Stimulated activated CD8-positive, alpha-beta memory T cell treated with anti-CD3 and anti-CD28 coated beads, Interleukin-2, amount 100 ng/mL, for 48 hours (primary cell): Measurements from ENCODE around the gene GPR151.
A peak's percentile ranks its signal among the peaks of the same experiment; 100 is the strongest.
"Not testable (repeated sequence)": the region's sequence is repeated elsewhere in the genome, so short reads cannot be mapped to it uniquely, and the experiment has no call there.

ENCODE experiments used
- DNase-seq, 2 donors: peaks; one replicate each; pipeline ENCODE4 v3.0.0-alpha.2; 2020; ENCODE audit warnings: low read depth in 2 of 2

GPR151 gene

GRCh38 chr5:146516151-146516475, at the start of gene GPR151:
TSS of gene GPR151 (minus strand) at chr5:146516190. CDS start at chr5:146516113, 77 bp downstream.
- no peak for DNase-seq

- no peak for DNase-seq
Observed at GRCh38 chr5:146564007-146564762, 48.2 kb upstream of the GPR151 start.

GRCh38 chr5:146562461-146562860, 46.5 kb upstream of the GPR151 start:
- no peak for DNase-seq

DNA sequence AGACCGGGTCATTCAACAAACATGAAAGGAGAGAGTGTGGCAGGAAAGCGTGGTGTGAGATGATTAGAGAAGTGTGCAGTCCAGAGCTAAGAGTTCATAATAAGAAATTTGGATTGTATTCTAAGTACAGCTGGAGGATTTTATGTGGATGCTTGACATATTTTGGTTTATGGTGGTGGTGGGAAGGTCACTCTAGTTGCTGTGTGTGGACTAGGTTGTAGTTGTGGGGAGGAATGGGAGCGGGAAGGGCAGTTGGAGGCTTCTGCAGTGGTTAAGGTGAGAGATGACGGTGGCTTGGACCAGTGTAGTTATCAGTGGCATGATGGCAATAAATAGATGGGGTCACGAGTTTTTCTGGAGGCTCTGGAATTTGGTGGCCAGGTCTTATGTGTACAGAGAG, 45.7 kb upstream of the GPR151 start:
- DNase-seq, result no peak

DNA sequence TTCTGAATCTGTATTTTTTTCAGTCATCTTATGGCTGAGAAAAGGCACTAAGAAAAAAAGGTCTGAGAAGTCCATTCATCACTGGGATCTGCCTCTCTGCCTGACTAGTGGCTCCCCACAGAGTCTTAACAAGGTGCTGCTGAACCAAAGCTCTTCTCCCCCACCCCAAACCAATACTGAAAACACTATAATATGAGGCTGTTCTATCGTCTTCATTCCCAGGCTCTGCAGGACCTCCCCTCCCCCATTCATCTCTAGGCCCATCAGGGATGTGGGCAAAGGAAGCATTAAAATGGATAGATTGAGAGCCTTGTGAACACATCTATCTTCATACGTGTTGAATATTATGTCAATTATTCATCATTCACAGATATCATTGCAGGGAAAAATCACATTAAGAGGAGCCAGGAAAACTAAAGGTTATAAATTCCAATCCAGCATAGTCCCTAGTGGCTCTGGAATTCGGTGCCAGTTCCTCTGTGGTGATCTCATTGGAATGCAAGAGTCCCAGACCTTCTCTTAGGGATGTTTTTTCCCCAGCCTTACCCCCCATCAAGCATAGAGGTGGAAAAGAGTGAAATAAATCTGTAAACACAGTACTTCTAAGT, 44.3 kb upstream of the GPR151 start:
- no peak for DNase-seq

DNA sequence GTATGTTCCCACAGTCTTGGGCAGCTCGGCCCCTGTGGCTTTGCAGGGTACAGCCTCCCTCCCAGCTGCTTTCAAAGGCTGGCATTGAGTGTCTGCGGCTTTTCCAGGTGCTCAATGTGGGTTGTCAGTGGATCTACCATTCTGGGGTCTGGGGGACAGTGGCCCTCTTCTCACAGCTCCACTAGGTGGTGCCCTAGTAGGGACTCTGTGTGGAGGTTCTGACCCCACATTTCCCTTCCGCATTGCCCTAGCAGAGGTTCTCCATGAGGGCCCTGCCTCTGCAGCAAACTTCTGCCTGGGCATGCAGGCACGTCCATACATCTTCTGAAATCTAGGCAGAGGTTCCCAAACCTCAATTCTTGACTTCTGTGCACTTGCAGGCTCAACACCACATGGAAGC, 40.9 kb upstream of the GPR151 start:
- DNase-seq, result not testable (repeated sequence)

GRCh38 chr5:146553446-146553845, 37.5 kb upstream of the GPR151 start:
- DNase-seq, result no peak

DNA sequence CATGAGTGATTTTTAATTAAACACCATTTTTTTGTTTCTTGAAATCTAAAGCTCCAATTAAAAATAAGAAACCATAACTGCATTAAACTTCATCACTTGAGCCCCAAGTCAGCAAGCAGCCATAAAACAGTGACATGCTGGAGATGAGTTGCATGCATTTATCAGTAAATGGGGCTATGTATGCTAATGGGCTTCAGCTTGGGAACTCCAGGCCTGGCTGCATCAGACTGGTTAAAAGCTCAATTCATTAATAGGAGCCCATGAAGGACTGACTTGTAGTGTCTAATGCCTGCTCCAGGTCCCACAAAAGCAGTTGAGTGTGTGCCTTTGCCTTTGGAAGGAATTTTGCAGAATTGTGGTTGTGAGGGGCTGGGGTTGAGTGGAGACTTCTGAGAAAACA, 33.6 kb upstream of the GPR151 start:
- no peak for DNase-seq

- no peak for DNase-seq
Observed at GRCh38 chr5:146548781-146549449, 32.9 kb upstream of the GPR151 start.

GRCh38 chr5:146544232-146544631, 28.2 kb upstream of the GPR151 start:
- DNase-seq, result no peak

DNA sequence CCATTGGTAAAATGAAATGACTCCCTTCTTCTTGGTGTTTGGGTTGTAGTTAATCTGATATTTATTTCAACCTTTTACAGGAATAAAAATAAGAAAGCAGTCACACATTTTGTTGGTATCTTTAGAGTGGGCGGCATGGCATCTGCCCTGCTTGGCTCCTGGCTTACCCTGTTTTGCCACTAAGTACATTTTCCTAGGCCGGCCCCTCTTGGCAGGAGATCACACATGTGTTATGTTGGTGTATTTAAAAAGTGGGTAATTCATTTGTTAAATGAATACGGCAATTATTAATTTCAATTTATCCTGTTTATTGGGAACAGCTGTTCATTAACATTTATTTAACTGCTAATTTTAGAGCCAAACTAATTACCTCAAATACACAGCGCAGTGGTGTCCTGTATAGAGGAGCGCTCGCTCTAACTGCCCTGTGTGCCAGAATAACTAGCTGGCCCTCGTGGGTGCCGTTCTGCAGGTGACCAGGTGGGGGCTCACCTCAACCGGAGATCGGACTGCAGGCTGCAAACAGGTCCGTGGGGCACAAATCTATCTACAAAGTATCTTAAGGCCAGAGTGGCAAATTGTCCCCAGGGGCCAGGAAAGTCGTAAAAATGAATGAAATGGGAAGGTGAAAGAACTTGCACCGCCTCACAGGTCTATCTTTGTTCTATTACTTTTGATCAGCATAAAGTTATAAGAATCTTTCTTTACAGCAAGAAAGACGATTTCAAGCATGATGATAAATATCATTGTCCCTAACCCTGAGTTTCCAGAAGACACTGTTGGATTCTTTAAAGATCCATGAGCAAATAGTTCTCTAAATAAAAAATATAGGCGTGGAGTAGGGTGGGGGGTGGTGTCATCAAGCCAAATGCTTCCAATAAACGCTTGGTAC, 26.2 kb upstream of the GPR151 start:
- peak; percentile 39 to 52 for DNase-seq

- no peak for DNase-seq
Observed at GRCh38 chr5:146540414-146540813, 24.4 kb upstream of the GPR151 start.

DNA sequence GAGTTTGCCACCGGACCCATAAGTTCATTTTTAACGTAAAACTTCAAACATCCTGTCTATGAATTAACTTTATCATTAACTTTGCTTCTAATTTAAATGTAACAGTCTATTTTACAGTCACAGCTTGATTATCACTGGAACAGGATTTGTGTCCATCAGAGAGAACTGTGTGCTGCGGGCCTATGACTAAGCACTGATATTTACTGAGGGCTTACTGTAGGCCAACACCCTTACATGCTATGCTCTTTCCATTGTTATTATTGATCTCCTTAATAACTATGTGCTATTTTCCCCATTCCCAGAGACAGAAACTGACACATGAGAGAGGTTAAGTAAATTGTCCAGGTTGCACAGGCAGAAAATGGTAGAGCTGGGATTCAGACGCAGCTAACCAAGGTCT, 24.0 kb upstream of the GPR151 start:
- DNase-seq, result no peak

- no peak for DNase-seq
Observed at GRCh38 chr5:146538432-146538831, 22.4 kb upstream of the GPR151 start.

DNA sequence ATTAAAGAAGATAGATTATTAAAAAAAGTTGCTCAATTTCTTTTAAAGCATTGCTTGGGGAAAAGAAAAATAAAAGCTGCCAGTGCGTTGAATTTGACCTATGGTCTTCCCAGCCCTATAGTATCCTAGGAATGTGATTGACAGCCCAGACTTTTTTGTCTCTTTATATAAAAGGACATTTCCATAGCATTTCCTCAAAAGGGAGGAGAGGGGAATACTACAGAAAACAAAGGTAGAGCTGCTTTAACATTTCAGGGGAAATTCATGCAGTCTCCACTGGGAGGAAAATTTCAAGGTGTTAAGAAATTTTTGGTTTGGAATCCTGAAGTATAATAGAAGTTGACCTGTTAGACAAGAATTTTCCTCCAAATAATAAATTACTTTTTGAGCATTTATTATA, 17.9 kb upstream of the GPR151 start:
- no peak for DNase-seq

- peak; percentile 66 for DNase-seq
Observed at GRCh38 chr5:146533260-146533857, 17.4 kb upstream of the GPR151 start.

DNA sequence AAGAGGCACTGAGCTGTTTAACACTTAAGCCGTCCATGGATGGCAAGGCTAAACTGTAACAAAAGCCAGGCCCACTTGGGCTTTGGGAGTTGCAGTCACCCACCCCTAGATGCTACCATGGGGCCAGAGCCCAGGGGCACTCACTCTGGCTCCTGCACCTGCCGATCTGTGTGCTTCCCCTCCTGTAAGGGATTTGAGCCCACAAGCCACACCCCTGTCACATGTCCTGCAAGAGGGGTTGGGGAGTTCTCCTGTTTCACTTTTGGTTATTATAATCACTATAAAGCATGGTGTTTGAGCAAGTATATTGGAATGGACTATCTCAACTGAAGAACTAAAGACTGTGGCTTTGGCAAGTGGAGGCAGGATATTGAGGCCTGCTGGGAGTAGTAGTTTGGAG, 14.0 kb upstream of the GPR151 start:
- DNase-seq, result no peak

DNA sequence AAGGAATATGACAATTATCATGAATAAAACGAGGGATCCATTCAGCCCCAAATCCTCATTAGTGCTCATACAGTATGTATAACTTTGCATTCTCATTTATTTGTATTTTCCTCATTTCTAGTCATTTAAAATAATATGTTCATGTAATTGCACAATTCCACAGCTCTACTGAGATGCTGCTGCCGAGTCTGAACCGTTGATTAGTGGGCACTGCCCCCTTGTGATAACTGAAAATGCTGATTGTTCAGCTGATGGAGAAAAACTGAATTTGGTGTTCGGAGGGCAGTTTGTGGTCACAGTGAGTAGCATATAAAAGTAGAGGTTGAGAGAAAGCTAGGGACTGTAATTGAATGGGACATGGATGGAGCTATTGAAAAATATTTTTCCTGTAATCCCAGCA, 12.2 kb upstream of the GPR151 start:
- DNase-seq, result no peak

- DNase-seq, result no peak
Observed at GRCh38 chr5:146527785-146528184, 11.8 kb upstream of the GPR151 start.

GRCh38 chr5:146523698-146524097, 7.7 kb upstream of the GPR151 start:
- DNase-seq, result no peak

- DNase-seq, result no peak
Observed at GRCh38 chr5:146521403-146522106, 5.6 kb upstream of the GPR151 start.
